Measurements from ENCODE around the gene USP9X. TPM values are rescaled to one million over a fixed set of nuclear protein-coding genes. Genes with fewer than 3 reads are reported as not detected.

The USP9X gene
- total and polyA plus RNA-seq, 2 of the 8 experiments (the other 6 are each of a cell fraction or from before 2014, with no cell fraction given): 79.2 to 300 TPM

GRCh38 chrX:41152221-41152620, 67.0 kb downstream of the USP9X start:
- no peak overlapping the region for H3K18ac ChIP-seq (ENCODE audit: extremely low read depth, low read length)
- TF ChIP-seq ZNF274 (IDR thresholded peaks at IDR 0.05; ENCODE audit: borderline replicate concordance, extremely low read depth, low read length): no peak
- TF ChIP-seq CEBPB (IDR thresholded peaks at IDR 0.05; ENCODE audit: low read depth, low read length): no peak
- TF ChIP-seq RNF2 (IDR thresholded peaks at IDR 0.05; ENCODE audit: borderline replicate concordance, low read depth, low read length, missing control alignments, poor library complexity, severe bottlenecking): no peak
- no peak for TF ChIP-seq FOSL1 (IDR thresholded peaks at IDR 0.05; ENCODE audit: insufficient read depth, low read depth, low read length)
- no peak for TF ChIP-seq NANOG (IDR thresholded peaks at IDR 0.05; ENCODE audit: insufficient read depth, low read depth, low read length, poor library complexity, severe bottlenecking)
- TF ChIP-seq PHF8 (conservative IDR thresholded peaks at IDR 0.05; ENCODE audit: low read depth, low read length): no peak
- TF ChIP-seq SIX5 (IDR thresholded peaks at IDR 0.05; ENCODE audit: low read depth, low read length): no peak
- TF ChIP-seq POLR2A (IDR thresholded peaks at IDR 0.05; ENCODE audit: control extremely low read depth in 1 of 2, low read depth in 2 of 2, low read length in 2 of 2): no peak

More at GRCh38 chrX:41152221-41152620, 67.0 kb downstream of the USP9X start:
- Histone ChIP-seq H3K9ac (replicated peaks in 1 of 4; ENCODE audit: extremely low read depth in 1 of 4, low read depth in 3 of 4, low read length in 3 of 4) (no peak overlapping the region), H2AK5ac (ENCODE audit: low read depth, low read length) (no peak overlapping the region), H3K14ac (ENCODE audit: insufficient read length) (no peak overlapping the region), H3K4me1 (replicated peaks in 1 of 4; ENCODE audit: control insufficient read depth in 3 of 4, insufficient read depth in 4 of 4, low read length in 3 of 4) (peaks cover 0 to 4% (median 0%) of the 10 kb centered on the region in 4 experiments; a peak in 1 of 7 replicates), H3K9me3 (ENCODE audit: insufficient read depth in 2 of 2, low read depth in 1 of 2, low read length in 1 of 2) (no peaks in the 10 kb centered on the region), H4K5ac (ENCODE audit: insufficient read length, low read depth, low read length) (no peak overlapping the region), H2BK12ac (ENCODE audit: low read depth, low read length) (no peak overlapping the region), H3K36me3 (ENCODE audit: control insufficient read depth in 2 of 4, insufficient read depth in 4 of 4, low read length in 3 of 4) (peaks cover 15 to 98% (median 52%) of the 10 kb centered on the region in 4 experiments), H2BK120ac (replicated peaks; ENCODE audit: low read depth, low read length) (no peak overlapping the region), H4K8ac (ENCODE audit: extremely low read depth, insufficient read depth, low read length) (no peak overlapping the region), H2BK15ac (ENCODE audit: low read length) (no peak overlapping the region), H2BK5ac (ENCODE audit: low read depth, low read length) (no peak overlapping the region), H2BK20ac (ENCODE audit: low read length) (no peak overlapping the region), H4K20me1 (replicated peaks in 1 of 2; ENCODE audit: control insufficient read depth in 1 of 2, insufficient read depth in 2 of 2, low read length in 2 of 2) (peaks cover 2 to 7% of the 10 kb centered on the region in 2 experiments), H3K23me2 (ENCODE audit: low read depth, low read length) (no peaks in the 10 kb centered on the region), H2AFZ (ENCODE audit: low read length) (no peak overlapping the region), H4K91ac (replicated peaks; ENCODE audit: insufficient read length, low read length) (no peak overlapping the region), H3K4me2 (ENCODE audit: insufficient read depth in 1 of 2, low read depth in 2 of 2, low read length in 2 of 2) (no peak overlapping the region), H3K79me1 (ENCODE audit: low read depth, low read length) (no peaks in the 10 kb centered on the region), H3K23ac (ENCODE audit: insufficient read length) (no peak overlapping the region), H3K27ac (ENCODE audit: low read depth, low read length) (no peak overlapping the region), H3K79me2 (ENCODE audit: control insufficient read depth in 1 of 2, insufficient read depth in 2 of 2, low read length in 2 of 2) (peaks cover 0 to 26% of the 10 kb centered on the region in 2 experiments; a peak in 2 of 4 replicates), H3K27me3 (replicated peaks in 1 of 4; ENCODE audit: control insufficient read depth in 3 of 4, extremely low read depth in 1 of 4, insufficient read depth in 3 of 4, low read length in 3 of 4) (no peaks in the 10 kb centered on the region), H3K56ac (replicated peaks; ENCODE audit: insufficient read length, low read depth, low read length) (no peak overlapping the region), H3K4ac (replicated peaks; ENCODE audit: insufficient read length, low read depth, low read length) (no peak overlapping the region), H3K4me3 (ENCODE audit: extremely low read depth in 1 of 4, insufficient read depth in 2 of 4, low read depth in 3 of 4, low read length in 4 of 4) (no peak overlapping the region)
- no peak for DNase-seq (ENCODE audit: low read depth in 1 of 2, low spot score in 2 of 2)
- POLR2A ChIA-PET (ENCODE audit: partially characterized antibody): no interaction called here
- WGBS, 2 experiments (ENCODE audit: extremely low coverage in 1 of 2, insufficient coverage in 1 of 2, insufficient read length in 1 of 2, insufficient replicate concordance in 2 of 2, low coverage in 1 of 2, low lambda C conversion rate in 2 of 2, missing lambda C conversion rate in 1 of 2): 98% methylated on average over 4 of the region's 4 CpGs; no CpG with 5 or more reads in 1 of the 2 experiments
- CTCF ChIA-PET (ENCODE audit: partially characterized antibody): no interaction called here
- FAIRE-seq: no peak

Measured in H1 (cell line).